CD14-positive monocyte (primary cell): ENCODE measurements around the gene SOAT2. TPM values are rescaled to one million over a fixed set of nuclear protein-coding genes. Genes with fewer than 3 reads are reported as not detected.
A peak's percentile ranks its signal among the peaks of the same experiment; 100 is the strongest.

ENCODE experiments used
- DNase-seq, 3 donors: peaks; one replicate each; pipeline ENCODE4 v3.0.0-alpha.2; 2011 to 2022
- H2AFZ ChIP-seq: 2 replicates; pipeline ENCODE4 v1.6.0; 2012; ENCODE audit warnings: mild to moderate bottlenecking, low read depth, low read length, inconsistent platforms; ENCODE audit not compliant: insufficient read depth, poor library complexity, severe bottlenecking
- H3K27ac ChIP-seq, 2 donors: 1 replicate in 1 of 2; 2 replicates in 1 of 2; pipeline ENCODE4 v1.5.1; 2012 to 2013; ENCODE audit warnings: low read length in 2 of 2, control low read depth in 1 of 2, inconsistent platforms in 1 of 2, low read depth in 1 of 2, mild to moderate bottlenecking in 1 of 2
- H3K27me3 ChIP-seq, 2 donors: one replicate each; pipeline versions ENCODE4 v1.6.0 to v1.6.1; 2011 to 2013; ENCODE audit warnings: low read length in 2 of 2; ENCODE audit not compliant: control insufficient read depth in 2 of 2, insufficient read depth in 2 of 2
- H3K36me3 ChIP-seq, 2 donors: replicated peaks in 1 of 2; 1 replicate in 1 of 2; 2 replicates in 1 of 2; pipeline versions ENCODE4 v1.5.1 to v1.6.1; 2012 to 2013; ENCODE audit warnings: low read length in 2 of 2, control low read depth in 1 of 2, inconsistent platforms in 1 of 2, mild to moderate bottlenecking in 1 of 2; ENCODE audit not compliant: insufficient read depth in 2 of 2, control insufficient read depth in 1 of 2
- H3K4me1 ChIP-seq, 2 donors: 1 replicate in 1 of 2; 2 replicates in 1 of 2; pipeline versions ENCODE4 v1.5.1 to v1.6.1; 2012 to 2013; ENCODE audit warnings: low read length in 2 of 2, control low read depth in 1 of 2, inconsistent platforms in 1 of 2, mild to moderate bottlenecking in 1 of 2, moderate library complexity in 1 of 2; ENCODE audit not compliant: insufficient read depth in 2 of 2, control insufficient read depth in 1 of 2
- H3K4me2 ChIP-seq: replicated peaks from 2 replicates; pipeline ENCODE3; 2012; ENCODE audit warnings: low read length, moderate library complexity, mild to moderate bottlenecking; ENCODE audit not compliant: poor library complexity, severe bottlenecking; ENCODE audit errors: extremely low read depth
- H3K4me3 ChIP-seq, 3 experiments: fragments of 200-600 bp in 1 of 3; sonication (generic) in 1 of 3; replicated peaks in 1 of 3; 1 replicate in 2 of 3; 2 replicates in 1 of 3; pipeline ENCODE4 v1.5.1; 2011 to 2013; ENCODE audit warnings: low read length in 3 of 3, mild to moderate bottlenecking in 3 of 3, control low read depth in 2 of 3, low read depth in 2 of 3, inconsistent platforms in 1 of 3, moderate library complexity in 1 of 3
- H3K79me2 ChIP-seq: 2 replicates; pipeline ENCODE4 v1.6.0; 2012; ENCODE audit warnings: mild to moderate bottlenecking, control low read depth, inconsistent platforms, low read length, moderate library complexity; ENCODE audit not compliant: insufficient read depth
- H3K9ac ChIP-seq: 2 replicates; pipeline ENCODE4 v1.6.0; 2017; ENCODE audit warnings: low read length, mild to moderate bottlenecking; ENCODE audit not compliant: insufficient read depth, poor library complexity, severe bottlenecking
- H3K9me3 ChIP-seq, 2 donors: replicated peaks in 1 of 2; 1 replicate in 1 of 2; 2 replicates in 1 of 2; pipeline versions ENCODE4 v1.5.1 to v1.6.1; 2012 to 2013; ENCODE audit warnings: low read length in 2 of 2, control low read depth in 1 of 2; ENCODE audit not compliant: control insufficient read depth in 1 of 2, insufficient read depth in 1 of 2
- H4K20me1 ChIP-seq: 2 replicates; pipeline ENCODE4 v1.6.0; 2012; ENCODE audit warnings: mild to moderate bottlenecking, low read length, control low read depth, moderate library complexity; ENCODE audit not compliant: insufficient read depth
- H3K27ac Mint-ChIP-seq, 7 donors: one replicate each; pipeline ENCODE4 v1.8.0; 2020; ENCODE audit warnings: mild to moderate bottlenecking in 7 of 7, mixed read lengths in 7 of 7, moderate library complexity in 6 of 7, inconsistent platforms in 2 of 7
- H3K27me3 Mint-ChIP-seq, 3 donors: one replicate each; pipeline ENCODE4 v1.8.0; 2021 to 2022; ENCODE audit warnings: low read depth in 3 of 3, mild to moderate bottlenecking in 3 of 3, mixed read lengths in 3 of 3, moderate library complexity in 3 of 3, inconsistent platforms in 1 of 3
- H3K36me3 Mint-ChIP-seq, 2 donors: one replicate each; pipeline ENCODE4 v1.8.0; 2020; ENCODE audit warnings: mixed read lengths in 2 of 2, inconsistent platforms in 1 of 2, mild to moderate bottlenecking in 1 of 2
- H3K4me1 Mint-ChIP-seq: one replicate; pipeline ENCODE4 v1.8.0; 2020; ENCODE audit warnings: mild to moderate bottlenecking, mixed read lengths
- H3K4me3 Mint-ChIP-seq, 2 donors: one replicate each; pipeline ENCODE4 v1.8.0; 2020; ENCODE audit warnings: mild to moderate bottlenecking in 2 of 2, mixed read lengths in 2 of 2, moderate library complexity in 1 of 2
- H3K9me3 Mint-ChIP-seq, 7 donors: one replicate each; pipeline ENCODE4 v1.8.0; 2020 to 2022; ENCODE audit warnings: mixed read lengths in 7 of 7, mild to moderate bottlenecking in 6 of 7, moderate library complexity in 6 of 7, inconsistent platforms in 2 of 7
- CTCF ChIP-seq: fragments of 200-600 bp; IDR thresholded peaks from one replicate; pipeline ENCODE4 v1.8.0; 2022; ENCODE audit warnings: antibody characterized with exemption, mild to moderate bottlenecking
- WGBS: methylation state at CpG from one replicate; pipeline ENCODE4 v1.1.5; 2013; ENCODE audit warnings: missing lambda C conversion rate; ENCODE audit not compliant: insufficient coverage; 5-methylcytosine and 5-hydroxymethylcytosine counted together
- intact Hi-C, 2 donors: fragments of 100-400 bp; cut with micrococcal nuclease; formaldehyde crosslinking; loops; one replicate each; pipeline versions ENCODE4 v1.15.0 to v1.15.1; 2023
- polyA minus RNA-seq: library from RNA; depleted of rRNA, polyadenylated mRNA; stranded (reverse); fragments of >200 nt; gene quantifications from 2 replicates; pipeline ENCODE4 v1.2.3, GENCODE V29; 2012
- polyA plus RNA-seq, 3 donors: library from polyadenylated mRNA; depleted of rRNA in 1 of 3; unstranded in 2 of 3; stranded (reverse) in 1 of 3; fragments of 300-500 nt in 2 of 3; fragments of >200 nt in 1 of 3; fragmentation: Illumina TruSeq in 2 of 3; gene quantifications; 1 replicate in 2 of 3; 2 replicates in 1 of 3; pipeline ENCODE4 v1.2.3, GENCODE V29; 2012 to 2021
- total RNA-seq, 12 experiments: library from RNA in 1 of 12; stranded (reverse) in 1 of 12; fragments of 120-200 nt in 1 of 12; gene quantifications; one replicate each; pipeline ENCODE4 v1.2.4 and lab custom pipeline; 2013 to 2026; ENCODE audit warnings: mixed read lengths in 6 of 12, inconsistent platforms in 1 of 12

SOAT2 gene
- not detected for total RNA-seq (2013)
- polyA plus RNA-seq (not detected), polyA minus RNA-seq (0.14 TPM in 1 of 2 replicates, not detected in the other), total RNA-seq (lab: John Stamatoyannopoulos, UW) (0 to 0.75 (median 0) reads per million in 11 experiments)

- H3K4me1 Mint-ChIP-seq: peaks cover 39% of the 10 kb centered on the region
- H2AFZ ChIP-seq: no peak within 1 kb of the TSS
- TF ChIP-seq CTCF: no peak
- H3K9ac ChIP-seq: no peak within 1 kb of the TSS
- H4K20me1 ChIP-seq: no peaks in the 10 kb centered on the region
- 69% methylated on average over 17 of the region's 23 CpGs for WGBS
- H3K4me1 ChIP-seq: peaks cover 37 to 40% of the 10 kb centered on the region in 2 donors
- no peak for DNase-seq
- peak within 1 kb of the TSS in 6 of 7 donors; percentile 16 to 84 (median 68) for H3K27ac Mint-ChIP-seq
- H3K27ac ChIP-seq: peak within 1 kb of the TSS in 1 of 2 donors; percentile 26
- peak within 1 kb of the TSS; percentile 16 to 51 for H3K4me3 Mint-ChIP-seq
- no peaks in the 10 kb centered on the region for H3K9me3 Mint-ChIP-seq
- no peak within 1 kb of the TSS for H3K4me2 ChIP-seq
- H3K27me3 Mint-ChIP-seq: peaks cover 12 to 15% (median 13%) of the 10 kb centered on the region in 3 donors
- intact Hi-C loops: loop anchor here in 1 of 2 donors (5.0 kb wide), 1 partner anchor 36 kb away; no protein-coding TSS in a partner anchor
- H3K36me3 Mint-ChIP-seq: peaks cover 0 to 8% of the 10 kb centered on the region in 2 donors
- H3K9me3 ChIP-seq: no peaks in the 10 kb centered on the region
- no peaks in the 10 kb centered on the region for H3K79me2 ChIP-seq
- peaks cover 9% of the 10 kb centered on the region in 2 donors for H3K27me3 ChIP-seq
- no peaks in the 10 kb centered on the region for H3K36me3 ChIP-seq
- no peak within 1 kb of the TSS for H3K4me3 ChIP-seq
Measured at GRCh38 chr12:53102883-53103807, at the start of gene SOAT2. SOAT2 (plus strand) TSS chr12:53103486; CDS start chr12:53103578, 92 bp downstream.

- Histone ChIP-seq H3K27ac (peak overlapping the region in 1 of 2 donors; percentile 55), H3K4me1 (peaks cover 7 to 14% of the 10 kb centered on the region in 2 donors), H3K9me3 (no peaks in the 10 kb centered on the region), H3K4me2 (peak overlapping the region; percentile 91), H3K4me3 (peak overlapping the region; percentile 55 to 84 (median 82)), H3K27me3 (no peaks in the 10 kb centered on the region), H2AFZ (peak overlapping the region; percentile 97), H3K79me2 (no peaks in the 10 kb centered on the region), H3K36me3 (no peaks in the 10 kb centered on the region), H4K20me1 (no peaks in the 10 kb centered on the region), H3K9ac (peak overlapping the region; percentile 39)
- Mint-ChIP-seq H3K4me1 (peaks cover 12% of the 10 kb centered on the region), H3K27ac (peak overlapping the region; percentile 66 to 92 (median 81)), H3K9me3 (no peaks in the 10 kb centered on the region), H3K27me3 (peaks cover 0 to 14% (median 13%) of the 10 kb centered on the region in 3 donors), H3K36me3 (no peaks in the 10 kb centered on the region), H3K4me3 (peak overlapping the region; percentile 87 to 95)
- no peak for TF ChIP-seq CTCF
- DNase-seq: peak; percentile 85 to 89 (median 89)
- 2% methylated on average over 30 of the region's 48 CpGs for WGBS
- intact Hi-C loops: no loop called here
Measured at GRCh38 chr12:53054112-53054878, 49.0 kb upstream of the SOAT2 start.
